Heart left ventricle (tissue), 16 donors: Measurements from ENCODE around the gene GAN. TPM values are rescaled to one million over a fixed set of nuclear protein-coding genes. Genes with fewer than 3 reads are reported as not detected.

Source experiments
- ATAC-seq, 4 donors: fragments of 200-7000 bp; cut with Tn5 transposase; one replicate each; pipeline ENCODE4 v1.9.1; 2020 to 2022; ENCODE audit warnings: moderate library complexity in 4 of 4, mild to moderate bottlenecking in 3 of 4, moderate number of reproducible peaks in 1 of 4
- DNase-seq, 5 donors: peaks; one replicate each; pipeline ENCODE4 v3.0.0-alpha.2; 2020
- H3K27ac ChIP-seq, 12 donors: fragments of 200-600 bp; sonication (generic) in 4 of 12; one replicate each; pipeline versions ENCODE4 v1.5.0 to v1.8.0; 2016 to 2022; ENCODE audit warnings: mild to moderate bottlenecking in 2 of 12
- H3K27me3 ChIP-seq, 9 donors: fragments of 200-600 bp; sonication (generic) in 2 of 9; one replicate each; pipeline versions ENCODE4 v1.5.1 to v1.8.0; 2016 to 2022; ENCODE audit warnings: mild to moderate bottlenecking in 3 of 9
- H3K36me3 ChIP-seq, 9 donors: fragments of 200-600 bp; sonication (generic) in 2 of 9; one replicate each; pipeline versions ENCODE4 v1.5.0 to v1.8.0; 2018 to 2022; ENCODE audit warnings: mild to moderate bottlenecking in 2 of 9
- H3K4me1 ChIP-seq, 12 donors: fragments of 200-600 bp; sonication (generic) in 4 of 12; one replicate each; pipeline versions ENCODE4 v1.5.0 to v1.8.0; 2016 to 2022; ENCODE audit warnings: mild to moderate bottlenecking in 3 of 12
- H3K4me3 ChIP-seq, 12 donors: fragments of 200-600 bp; sonication (generic) in 4 of 12; one replicate each; pipeline versions ENCODE4 v1.5.0 to v1.8.0; 2017 to 2022; ENCODE audit warnings: mild to moderate bottlenecking in 9 of 12, moderate library complexity in 4 of 12
- H3K9me3 ChIP-seq, 12 donors: fragments of 200-600 bp; sonication (generic) in 4 of 12; one replicate each; pipeline versions ENCODE4 v1.5.0 to v1.8.0; 2016 to 2022; ENCODE audit warnings: mild to moderate bottlenecking in 1 of 12
- CTCF ChIP-seq, 12 donors: fragments of 200-600 bp; sonication (generic) in 4 of 12; IDR thresholded peaks; one replicate each; pipeline versions ENCODE4 v1.5.0 to v1.8.0; 2018 to 2022; ENCODE audit warnings: antibody characterized with exemption in 12 of 12, mild to moderate bottlenecking in 5 of 12
- POLR2A ChIP-seq, 2 donors: fragments of 450-650 bp; IDR thresholded peaks; one replicate each; pipeline ENCODE4 v1.6.1; 2017; ENCODE audit warnings: antibody characterized with exemption in 2 of 2, mild to moderate bottlenecking in 2 of 2, moderate library complexity in 2 of 2
- WGBS, 4 donors: extraction: QIAGEN DNeasy Blood & Tissue Kit in 2 of 4; methylation state at CpG; one replicate each; pipeline versions ENCODE4 v1.1.5 to v1.1.7; 2013 to 2018; 5-methylcytosine and 5-hydroxymethylcytosine counted together
- intact Hi-C, 10 donors: fragments of 100-400 bp; cut with DNase I; formaldehyde crosslinking; loops; one replicate each; pipeline versions ENCODE4 v1.11.1 to v1.14.2; 2022
- polyA plus RNA-seq, 2 donors: library from polyadenylated mRNA; stranded (reverse); fragments of 200-250 nt; gene quantifications; one replicate each; pipeline ENCODE4 v1.2.3, GENCODE V29; 2013
- total RNA-seq, 9 donors: library from RNA; depleted of rRNA in 2 of 9; stranded (reverse); fragments of >200 nt in 2 of 9; fragmentation: NEBNext Ultra II Directional in 3 of 9; extraction: Animal tissue kit (Norgen Biotek cat#: 25700) in 3 of 9; gene quantifications; one replicate each; pipeline versions ENCODE4 v1.1.0 to v1.2.4, GENCODE V29; 2016 to 2023
- donor health status: ischemic (EF 13 %, LVEDD 7.1; RV severe dilation, severe dysfunction).
- donor health status: healthy with polysubstance abuse.
- donor health status: DM: no; HTN: yes; CAD: no.
- donor health status: DM: no; HTN: no; CAD: no.
- donor health status: ischemic (EF 25% LVEDD 6.9; RV normal size, moderate dysfunction).
- donor health status: ischemic (EF 25% LVEDD 5.7; RV mildly dilated, moderate dysfunction).
- donor health status: healthy.
- donor health status: DM: yes; HTN: yes; CAD: no.
- donor health status: ischemic (EF 35%, LVEDD 5.7; RV mildly dilated, moderate dysfunction).
- donor health status: nonischemic (EF 11% LVEDD 7.7; RV severe dilation, severe dysfunction).
- donor health status: DM: yes; HTN: yes; CAD: no.
- donor health status: PGD.
- donor health status: ischemic (EF 29% LVEDD 5.4; RV normal size, mild dysfunction).
- donor health status: nonischemic (EF 23%, LVEDD 6.1; RV moderate dilation, normal function).

GAN gene
- total and polyA plus RNA-seq, 11 donors = 1.6 to 17.7 (median 11.5) TPM

GRCh38 chr16:81399909-81400308 lies 85.1 kb downstream of the GAN start:
- Histone ChIP-seq H3K27me3 (no peaks in the 10 kb centered on the region), H3K9me3 (peaks cover 0 to 12% (median 0%) of the 10 kb centered on the region in 12 donors), H3K4me3 (no peak overlapping the region), H3K27ac (no peak overlapping the region), H3K4me1 (peaks cover 5 to 34% (median 20%) of the 10 kb centered on the region in 12 donors), H3K36me3 (no peaks in the 10 kb centered on the region)
- no peak for DNase-seq
- intact Hi-C loops = loop anchor here in 8 of 10 donors (5.0 to 10.0 kb wide), 8 partner anchors 33 to 337 kb away; no protein-coding TSS in a partner anchor
- 98 to 100% (median 99%) methylated on average over 1 of the region's 1 CpG for WGBS, 4 donors
- ATAC-seq = no peak
- no peak for TF ChIP-seq CTCF (IDR thresholded peaks at IDR 0.05)
- no peak for TF ChIP-seq POLR2A (IDR thresholded peaks at IDR 0.05)

- Histone ChIP-seq H3K4me1 (peaks cover 1 to 21% (median 13%) of the 10 kb centered on the region in 12 donors), H3K27me3 (no peaks in the 10 kb centered on the region), H3K4me3 (no peak overlapping the region), H3K27ac (peak overlapping the region in 2 of 12 donors; percentile 19 to 27), H3K9me3 (peaks cover 0 to 12% (median 0%) of the 10 kb centered on the region in 12 donors), H3K36me3 (no peaks in the 10 kb centered on the region)
- no peak for TF ChIP-seq CTCF (IDR thresholded peaks at IDR 0.05)
- no peak for TF ChIP-seq POLR2A (IDR thresholded peaks at IDR 0.05)
- 45 to 61% (median 49%) methylated on average over 15 to 19 of the region's 19 CpGs for WGBS, 4 donors
- intact Hi-C loops = loop anchor here in 8 of 10 donors (5.0 to 10.0 kb wide), 8 partner anchors 34 to 336 kb away; no protein-coding TSS in a partner anchor
- ATAC-seq (peak in 3 of 4 donors; percentile 23 to 50 (median 25)), DNase-seq (peak in 2 of 5 donors; percentile 43 to 48)
Measured at GRCh38 chr16:81401035-81401950, 86.5 kb downstream of the GAN start.

GRCh38 chr16:81403208-81403600 lies 88.4 kb downstream of the GAN start:
- DNase-seq (no peak), ATAC-seq (no peak)
- Histone ChIP-seq H3K4me1 (peaks cover 0 to 19% (median 10%) of the 10 kb centered on the region in 12 donors), H3K9me3 (peaks cover 0 to 12% (median 0%) of the 10 kb centered on the region in 12 donors), H3K27ac (no peak overlapping the region), H3K4me3 (peak overlapping the region in 4 of 12 donors; percentile 21 to 38 (median 32)), H3K27me3 (no peaks in the 10 kb centered on the region), H3K36me3 (no peaks in the 10 kb centered on the region)
- intact Hi-C loops = loop anchor here (1.0 to 10.0 kb wide), 11 partner anchors 36 to 334 kb away; no protein-coding TSS in a partner anchor
- WGBS, 4 donors = 23 to 24% (median 24%) methylated on average over 5 of the region's 5 CpGs
- TF ChIP-seq CTCF (IDR thresholded peaks at IDR 0.05) (no peak), POLR2A (IDR thresholded peaks at IDR 0.05) (no peak)
